SKM-1 treated with dmso at 0.1 percent for 144 hours (cell line): ENCODE measurements around the gene SERGEF.
A peak's percentile ranks its signal among the peaks of the same experiment; 100 is the strongest.

Source experiments
- DNase-seq: peaks from one replicate; lab custom pipeline; 2025; ENCODE audit not compliant: unreplicated experiment; lab: John Stamatoyannopoulos, UW

SERGEF gene

GRCh38 chr11:17774232-17775034 is 238.4 kb downstream of the SERGEF start:
- DNase-seq, result no peak

- DNase-seq, result no peak
These were observed 239.2 kb downstream of the SERGEF start for GRCh38 chr11:17773674-17774073.

GRCh38 chr11:17772704-17773600 is 239.9 kb downstream of the SERGEF start:
- DNase-seq, result no peak

- no peak for DNase-seq
These were observed 240.9 kb downstream of the SERGEF start for GRCh38 chr11:17771841-17772401.

- no peak for DNase-seq
These were observed 241.4 kb downstream of the SERGEF start for GRCh38 chr11:17771415-17771814.

GRCh38 chr11:17770917-17771316 is 241.9 kb downstream of the SERGEF start:
- DNase-seq, result no peak

- DNase-seq, result no peak
These were observed 242.7 kb downstream of the SERGEF start for GRCh38 chr11:17770048-17770652.

DNA sequence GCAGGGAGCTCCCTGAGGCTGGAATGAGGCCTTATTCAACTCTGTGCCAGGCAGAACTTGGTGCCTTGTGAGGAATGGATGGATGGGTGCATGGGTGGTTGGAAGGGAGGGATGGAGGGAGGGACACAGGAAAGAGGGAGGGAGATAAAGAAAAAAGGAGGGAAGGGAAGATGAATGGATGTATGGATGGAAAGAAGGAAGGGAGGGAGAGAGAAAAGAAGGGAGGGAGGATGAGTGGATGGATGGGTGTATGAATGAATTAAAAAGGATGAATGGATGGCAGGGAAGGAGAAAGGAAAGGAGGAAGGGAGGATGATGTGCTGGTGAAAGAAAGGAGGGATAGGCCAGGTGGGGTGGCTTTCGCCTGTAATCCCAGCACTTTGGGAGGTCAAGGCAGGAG is 243.6 kb downstream of the SERGEF start:
- no peak for DNase-seq

- no peak for DNase-seq
These were observed 244.3 kb downstream of the SERGEF start for GRCh38 chr11:17768547-17768946.

- no peak for DNase-seq
These were observed 244.9 kb downstream of the SERGEF start for GRCh38 chr11:17767914-17768313.

GRCh38 chr11:17767301-17767885 is 245.5 kb downstream of the SERGEF start:
- no peak for DNase-seq

DNA sequence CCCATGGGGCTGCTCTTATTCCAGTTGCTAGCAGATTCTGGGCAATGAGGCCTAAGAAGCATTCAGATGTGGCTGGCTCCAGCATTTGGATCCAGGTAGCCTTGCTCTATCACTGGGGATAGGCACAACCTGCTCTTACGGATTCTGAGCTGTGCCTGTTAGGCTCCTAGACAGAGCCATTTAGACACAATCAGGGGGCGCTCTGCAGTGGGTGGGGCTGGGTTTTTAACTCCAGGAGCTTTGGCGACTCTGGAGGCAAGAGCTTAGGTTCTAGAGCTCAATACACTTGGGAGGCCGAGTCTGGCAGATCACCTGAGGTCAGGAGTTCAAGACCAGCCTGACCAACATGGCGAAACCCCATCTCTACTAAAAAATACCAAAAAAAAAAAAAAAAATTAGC is 246.3 kb downstream of the SERGEF start:
- DNase-seq, result peak; percentile 1

DNA sequence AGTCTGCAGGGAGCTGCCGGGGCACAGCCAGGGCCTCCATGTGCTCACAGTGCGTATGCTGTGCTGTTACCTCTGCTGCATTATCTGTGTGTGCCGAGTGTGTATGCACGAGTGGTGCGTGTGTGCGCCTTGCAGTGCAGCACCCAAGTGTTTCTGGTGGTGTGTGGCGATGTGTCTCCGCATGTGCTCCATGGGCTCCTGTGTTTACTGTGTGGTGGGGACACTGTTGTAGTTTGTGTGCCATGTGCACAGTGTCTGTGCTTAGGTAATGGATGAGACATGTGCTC is 246.8 kb downstream of the SERGEF start:
- DNase-seq, result no peak

- DNase-seq, result no peak
These were observed 247.3 kb downstream of the SERGEF start for GRCh38 chr11:17765356-17766072.

GRCh38 chr11:17764446-17765218 is 248.2 kb downstream of the SERGEF start:
- no peak for DNase-seq

DNA sequence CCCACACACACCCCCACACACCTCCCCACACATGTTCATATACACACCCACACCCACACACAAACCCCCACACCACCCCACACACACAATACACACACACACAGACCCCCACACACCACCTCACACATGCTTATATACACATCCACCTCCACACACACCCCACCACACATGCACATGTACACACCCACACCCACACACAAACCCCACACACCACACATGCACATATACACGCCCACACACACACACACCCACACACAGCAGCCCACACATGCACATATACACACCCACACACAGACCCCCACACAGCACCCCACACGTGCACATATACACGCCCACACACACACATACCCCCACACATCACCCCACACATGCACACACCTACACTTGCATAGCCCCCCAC is 249.1 kb downstream of the SERGEF start:
- no peak for DNase-seq

DNA sequence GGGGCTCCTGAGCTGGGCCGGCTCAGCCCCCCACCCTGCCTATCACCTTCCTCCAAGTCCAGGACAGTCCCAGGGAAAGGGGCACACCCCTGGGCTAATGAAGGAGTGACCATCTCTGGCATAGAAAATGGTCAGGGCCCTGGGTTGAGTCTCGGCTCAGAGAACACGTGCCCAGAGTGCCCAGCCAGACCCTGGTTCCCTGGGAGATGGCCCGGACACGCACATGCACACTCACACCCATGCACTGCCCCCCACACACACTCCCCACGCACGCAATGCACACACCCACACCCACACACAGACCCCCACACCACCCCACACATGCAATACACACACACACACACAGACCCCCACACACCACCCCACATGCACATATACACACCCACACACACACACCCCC is 249.6 kb downstream of the SERGEF start:
- no peak for DNase-seq

GRCh38 chr11:17762309-17762974 is 250.4 kb downstream of the SERGEF start:
- DNase-seq, result no peak
